Liver (tissue), 3 donors: ENCODE measurements around the gene BDKRB1.

Source experiments
- CTCF ChIP-seq: fragments of 150-350 bp; IDR thresholded peaks from 2 replicates; pipeline ENCODE4 v1.5.1; 2017; ENCODE audit warnings: improper control_type of control experiment, low read depth, low read length; ENCODE audit not compliant: missing input control
- EGR1 ChIP-seq, 2 donors: IDR thresholded peaks; 2 replicates each; pipeline ENCODE4 v1.6.1; 2016 to 2018; ENCODE audit warnings: antibody characterized with exemption in 2 of 2, low read depth in 2 of 2
- GABPA ChIP-seq, 2 donors: IDR thresholded peaks in 1 of 2; conservative IDR thresholded peaks in 1 of 2; 2 replicates each; pipeline ENCODE4 v1.6.1; 2016; ENCODE audit warnings: antibody characterized with exemption in 2 of 2, mild to moderate bottlenecking in 1 of 2, moderate library complexity in 1 of 2
- HNF4G ChIP-seq: IDR thresholded peaks from 2 replicates; pipeline ENCODE4 v1.6.1; 2016; ENCODE audit warnings: antibody characterized with exemption
- JUND ChIP-seq, 2 donors: IDR thresholded peaks; 2 replicates each; pipeline ENCODE4 v1.6.1; 2016; ENCODE audit warnings: antibody characterized with exemption in 2 of 2
- MAX ChIP-seq: IDR thresholded peaks from 2 replicates; pipeline ENCODE4 v1.6.1; 2016; ENCODE audit warnings: antibody characterized with exemption
- RAD21 ChIP-seq, 2 donors: IDR thresholded peaks; 2 replicates each; pipeline ENCODE4 v1.6.1; 2016; ENCODE audit warnings: antibody characterized with exemption in 2 of 2, mild to moderate bottlenecking in 2 of 2
- REST ChIP-seq: IDR thresholded peaks from 2 replicates; pipeline ENCODE4 v1.6.1; 2016; ENCODE audit warnings: antibody characterized with exemption, mild to moderate bottlenecking
- SP1 ChIP-seq: IDR thresholded peaks from 2 replicates; pipeline ENCODE4 v1.6.1; 2018; ENCODE audit warnings: antibody characterized with exemption, mild to moderate bottlenecking
- TAF1 ChIP-seq: conservative IDR thresholded peaks from 2 replicates; pipeline ENCODE4 v1.6.1; 2016; ENCODE audit warnings: antibody characterized with exemption, mild to moderate bottlenecking
- YY1 ChIP-seq: IDR thresholded peaks from 2 replicates; pipeline ENCODE4 v1.6.1; 2016; ENCODE audit warnings: antibody characterized with exemption, mild to moderate bottlenecking
- ZBTB33 ChIP-seq: IDR thresholded peaks from 2 replicates; pipeline ENCODE4 v1.6.1; 2016; ENCODE audit warnings: antibody characterized with exemption
- donor health status: healthy.
- donor health status: healthy.

- TF ChIP-seq MAX (no peak), CTCF (no peak), HNF4G (no peak), ZBTB33 (no peak), EGR1 (IDR thresholded peaks at IDR 0.05; ENCODE audit: low read depth in 2 of 2) (no peak), REST (no peak), RAD21 (IDR thresholded peaks at IDR 0.05) (no peak), SP1 (no peak), TAF1 (no peak), JUND (IDR thresholded peaks at IDR 0.05) (no peak), YY1 (no peak), GABPA (IDR thresholded peaks at IDR 0.05 in 1 of 2, conservative IDR thresholded peaks at IDR 0.05 in 1 of 2) (no peak)
Measured at GRCh38 chr14:96206461-96206860, 49.5 kb upstream of the BDKRB1 start.
